Hepatocyte (in vitro differentiated cells): ENCODE data around the gene FHOD3.

Source experiments
- CTCF ChIP-seq: fragments of 200-600 bp; sonication (generic); IDR thresholded peaks from 2 replicates; pipeline ENCODE4 v1.5.1; 2016; ENCODE audit warnings: antibody characterized with exemption, mild to moderate bottlenecking; ENCODE audit not compliant: poor library complexity
- EZH2 ChIP-seq: fragments of 200-600 bp; sonication (generic); IDR thresholded peaks from 2 replicates; pipeline ENCODE4 v1.6.1; 2016; ENCODE audit warnings: antibody characterized with exemption, mild to moderate bottlenecking, borderline replicate concordance
- EZH2phosphoT487 ChIP-seq: fragments of 200-600 bp; sonication (generic); IDR thresholded peaks from one replicate; pipeline ENCODE4 v1.6.1; 2018; ENCODE audit warnings: antibody characterized with exemption, mild to moderate bottlenecking, low read depth, moderate library complexity; ENCODE audit not compliant: unreplicated experiment, severe bottlenecking

- no peak for TF ChIP-seq CTCF
- no peak for TF ChIP-seq EZH2
- no peak for TF ChIP-seq EZH2phosphoT487
These were observed 420.1 kb downstream of the FHOD3 start for GRCh38 chr18:36717422-36718110.
